ENCODE data around the gene PKIG. TPM values are rescaled to one million over a fixed set of nuclear protein-coding genes. Genes with fewer than 3 reads are reported as not detected.

The PKIG gene
- total RNA-seq, 1 experiment from 2014 or later, result 20.1 TPM

DNA sequence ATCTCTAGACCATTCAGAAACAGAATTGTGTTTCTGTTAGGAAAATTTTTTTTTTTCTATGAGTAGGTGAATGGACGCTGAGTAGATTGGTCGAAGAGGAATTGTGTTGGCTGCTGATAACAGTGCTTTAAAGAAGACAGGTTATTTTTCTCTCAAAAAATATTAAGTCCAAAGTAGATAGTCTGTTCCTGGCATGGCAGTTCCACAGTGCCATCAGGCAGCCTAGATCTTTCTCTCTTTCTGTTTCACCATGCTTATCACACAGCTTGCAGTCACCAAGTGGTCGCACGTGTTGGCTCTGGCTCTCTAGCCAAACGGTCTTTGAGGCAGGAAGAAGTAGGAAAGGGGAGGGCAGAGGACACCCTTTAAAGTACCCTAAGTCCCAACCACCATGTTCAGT is 38.1 kb upstream of the PKIG start:
- no peak overlapping the region for H3K27ac ChIP-seq (ENCODE audit: low read depth, low read length)
- TF ChIP-seq, protein P1, sequence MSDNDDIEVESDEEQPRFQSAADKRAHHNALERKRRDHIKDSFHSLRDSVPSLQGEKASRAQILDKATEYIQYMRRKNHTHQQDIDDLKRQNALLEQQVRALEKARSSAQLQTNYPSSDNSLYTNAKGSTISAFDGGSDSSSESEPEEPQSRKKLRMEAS (IDR thresholded peaks at IDR 0.05), result no peak
- TF ChIP-seq JUND (IDR thresholded peaks at IDR 0.05) (no peak), SP1 (IDR thresholded peaks at IDR 0.05; ENCODE audit: low read depth) (no peak), SRF (IDR thresholded peaks at IDR 0.05; ENCODE audit: low read depth) (no peak), CEBPB (IDR thresholded peaks at IDR 0.05; ENCODE audit: low read depth) (no peak), SIN3A (IDR thresholded peaks at IDR 0.05; ENCODE audit: low read depth) (no peak)

DNA sequence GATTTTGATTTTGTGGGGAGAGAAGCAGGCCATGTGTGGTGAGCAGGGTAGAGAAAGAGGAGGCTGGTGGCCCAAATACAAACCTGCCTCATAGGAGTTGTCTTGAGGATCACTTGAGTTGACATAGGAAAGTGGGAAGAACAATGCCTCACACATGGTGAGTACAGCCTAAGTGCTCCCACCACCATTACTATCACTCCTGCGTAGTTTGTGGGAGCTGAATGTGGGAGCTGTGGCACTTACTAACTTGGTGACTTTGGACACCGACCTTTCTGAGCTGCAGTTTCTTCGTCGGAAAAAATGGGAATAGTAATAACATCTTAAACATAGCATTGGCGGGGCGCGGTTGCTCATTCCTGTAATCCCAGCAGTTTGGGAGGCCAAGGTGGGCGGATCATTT is 35.0 kb upstream of the PKIG start:
- Histone ChIP-seq H3K4me2 (ENCODE audit: low read length) (no peak overlapping the region), H3K79me2 (ENCODE audit: insufficient read depth, low read length) (no peaks in the 10 kb centered on the region; the same call in 1 of the 2 replicates), H4K20me1 (ENCODE audit: insufficient read depth) (no peaks in the 10 kb centered on the region), H3K27ac (ENCODE audit: low read depth, low read length) (no peak overlapping the region), H3K27me3 (ENCODE audit: insufficient read depth, low read length) (no peaks in the 10 kb centered on the region), H3K9ac (ENCODE audit: low read length) (no peak overlapping the region), H2AFZ (ENCODE audit: low read depth, low read length, poor library complexity, severe bottlenecking) (no peak overlapping the region), H3K9me2 (ENCODE audit: insufficient read depth) (no peaks in the 10 kb centered on the region), H3K36me3 (ENCODE audit: control insufficient read depth in 1 of 2, insufficient read depth in 2 of 2, low read length in 2 of 2) (no peaks in the 10 kb centered on the region), H3K4me3 (replicated peaks in 1 of 2; ENCODE audit: low read depth in 1 of 2, low read length in 2 of 2) (no peak overlapping the region), H3K9me3 (ENCODE audit: control insufficient read depth in 1 of 2, insufficient read depth in 1 of 2, low read depth in 1 of 2, low read length in 2 of 2) (no peaks in the 10 kb centered on the region), H3K4me1 (ENCODE audit: control insufficient read depth in 1 of 2, insufficient read depth in 2 of 2, low read length in 2 of 2) (peaks cover 2 to 5% of the 10 kb centered on the region in 2 experiments; a peak in 3 of 4 replicates)
- RAD21 ChIA-PET (ENCODE audit: low non-redundant PET in 1 of 2, low total read pairs in 2 of 2, uncharacterized antibody in 2 of 2, unreplicated experiment in 2 of 2), result no interaction called here
- intact Hi-C loops (cut with micrococcal nuclease), result no loop called here
- no TSS peak for BruUV-seq (replicated peaks)
- TF ChIP-seq, protein P2, sequence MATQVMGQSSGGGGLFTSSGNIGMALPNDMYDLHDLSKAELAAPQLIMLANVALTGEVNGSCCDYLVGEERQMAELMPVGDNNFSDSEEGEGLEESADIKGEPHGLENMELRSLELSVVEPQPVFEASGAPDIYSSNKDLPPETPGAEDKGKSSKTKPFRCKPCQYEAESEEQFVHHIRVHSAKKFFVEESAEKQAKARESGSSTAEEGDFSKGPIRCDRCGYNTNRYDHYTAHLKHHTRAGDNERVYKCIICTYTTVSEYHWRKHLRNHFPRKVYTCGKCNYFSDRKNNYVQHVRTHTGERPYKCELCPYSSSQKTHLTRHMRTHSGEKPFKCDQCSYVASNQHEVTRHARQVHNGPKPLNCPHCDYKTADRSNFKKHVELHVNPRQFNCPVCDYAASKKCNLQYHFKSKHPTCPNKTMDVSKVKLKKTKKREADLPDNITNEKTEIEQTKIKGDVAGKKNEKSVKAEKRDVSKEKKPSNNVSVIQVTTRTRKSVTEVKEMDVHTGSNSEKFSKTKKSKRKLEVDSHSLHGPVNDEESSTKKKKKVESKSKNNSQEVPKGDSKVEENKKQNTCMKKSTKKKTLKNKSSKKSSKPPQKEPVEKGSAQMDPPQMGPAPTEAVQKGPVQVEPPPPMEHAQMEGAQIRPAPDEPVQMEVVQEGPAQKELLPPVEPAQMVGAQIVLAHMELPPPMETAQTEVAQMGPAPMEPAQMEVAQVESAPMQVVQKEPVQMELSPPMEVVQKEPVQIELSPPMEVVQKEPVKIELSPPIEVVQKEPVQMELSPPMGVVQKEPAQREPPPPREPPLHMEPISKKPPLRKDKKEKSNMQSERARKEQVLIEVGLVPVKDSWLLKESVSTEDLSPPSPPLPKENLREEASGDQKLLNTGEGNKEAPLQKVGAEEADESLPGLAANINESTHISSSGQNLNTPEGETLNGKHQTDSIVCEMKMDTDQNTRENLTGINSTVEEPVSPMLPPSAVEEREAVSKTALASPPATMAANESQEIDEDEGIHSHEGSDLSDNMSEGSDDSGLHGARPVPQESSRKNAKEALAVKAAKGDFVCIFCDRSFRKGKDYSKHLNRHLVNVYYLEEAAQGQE (IDR thresholded peaks at IDR 0.05; ENCODE audit: low read depth), result no peak
- CTCF ChIA-PET, result no interaction called here
- POLR2A ChIA-PET, result no interaction called here
- DNase-seq (ENCODE audit: low read depth, low spot score) (no peak), ATAC-seq (no peak)

More for the DNA sequence above, 38.1 kb upstream of the PKIG start:
- Histone ChIP-seq H2AFZ (ENCODE audit: low read depth, low read length, poor library complexity, severe bottlenecking) (no peak overlapping the region), H4K20me1 (ENCODE audit: insufficient read depth) (no peaks in the 10 kb centered on the region), H3K79me2 (ENCODE audit: insufficient read depth, low read length) (no peaks in the 10 kb centered on the region; the same call in 1 of the 2 replicates), H3K36me3 (ENCODE audit: control insufficient read depth in 1 of 2, insufficient read depth in 2 of 2, low read length in 2 of 2) (no peaks in the 10 kb centered on the region), H3K4me2 (ENCODE audit: low read length) (no peak overlapping the region), H3K9me2 (ENCODE audit: insufficient read depth) (no peaks in the 10 kb centered on the region), H3K9ac (ENCODE audit: low read length) (no peak overlapping the region), H3K27me3 (ENCODE audit: insufficient read depth, low read length) (no peaks in the 10 kb centered on the region), H3K4me3 (replicated peaks in 1 of 2; ENCODE audit: low read depth in 1 of 2, low read length in 2 of 2) (no peak overlapping the region), H3K4me1 (ENCODE audit: control insufficient read depth in 1 of 2, insufficient read depth in 2 of 2, low read length in 2 of 2) (peaks cover 5 to 10% of the 10 kb centered on the region in 2 experiments; a peak in 3 of 4 replicates), H3K9me3 (ENCODE audit: control insufficient read depth in 1 of 2, insufficient read depth in 1 of 2, low read depth in 1 of 2, low read length in 2 of 2) (no peaks in the 10 kb centered on the region)
- ChIA-PET RAD21 (ENCODE audit: low non-redundant PET in 1 of 2, low total read pairs in 2 of 2, uncharacterized antibody in 2 of 2, unreplicated experiment in 2 of 2) (no interaction called here), CTCF (no interaction called here), POLR2A (interaction anchor here (0.7 kb wide), 1 partner anchor 11 kb away, joined by 3 read pairs; no protein-coding TSS in a partner anchor)
- no peak for DNase-seq (ENCODE audit: low read depth, low spot score)
- no peak for ATAC-seq
- BruUV-seq (replicated peaks), result no TSS peak
- intact Hi-C loops (cut with micrococcal nuclease), result no loop called here
